AG20443 (cell line): ENCODE results near the gene GAS6.

Experiments used
- DNase-seq: peaks from one replicate; pipeline ENCODE4 v3.0.0; 2012; ENCODE audit warnings: low spot score, mixed read lengths

Gene GAS6

GRCh38 chr13:113851826-113852535, 11.9 kb downstream of the GAS6 start:
- DNase-seq = no peak

- no peak for DNase-seq
Observed at GRCh38 chr13:113851480-113851803, 12.4 kb downstream of the GAS6 start.

GRCh38 chr13:113850722-113851479, 13.0 kb downstream of the GAS6 start:
- no peak for DNase-seq

GRCh38 chr13:113849981-113850721, 13.7 kb downstream of the GAS6 start:
- DNase-seq = no peak

GRCh38 chr13:113849546-113849945, 14.3 kb downstream of the GAS6 start:
- no peak for DNase-seq

GRCh38 chr13:113848431-113849260, 15.2 kb downstream of the GAS6 start:
- no peak for DNase-seq

GRCh38 chr13:113848020-113848419, 15.9 kb downstream of the GAS6 start:
- no peak for DNase-seq

GRCh38 chr13:113846636-113847318, 17.1 kb downstream of the GAS6 start:
- DNase-seq = no peak

GRCh38 chr13:113845723-113846635, 17.9 kb downstream of the GAS6 start:
- DNase-seq = no peak

GRCh38 chr13:113845055-113845454, 18.8 kb downstream of the GAS6 start:
- no peak for DNase-seq

GRCh38 chr13:113843864-113844556, 19.9 kb downstream of the GAS6 start:
- no peak for DNase-seq

GRCh38 chr13:113843063-113843654, 20.7 kb downstream of the GAS6 start:
- no peak for DNase-seq

GRCh38 chr13:113842336-113843062, 21.4 kb downstream of the GAS6 start:
- DNase-seq = no peak

GRCh38 chr13:113841353-113841650, 22.6 kb downstream of the GAS6 start:
- DNase-seq = no peak

GRCh38 chr13:113840541-113841352, 23.1 kb downstream of the GAS6 start:
- DNase-seq = no peak

- no peak for DNase-seq
Observed at GRCh38 chr13:113839536-113840204, 24.2 kb downstream of the GAS6 start.

- no peak for DNase-seq
Observed at GRCh38 chr13:113838711-113839201, 25.1 kb downstream of the GAS6 start.
